Small intestine (tissue), 7 donors: ENCODE data around the gene USH2A. TPM values are rescaled to one million over a fixed set of nuclear protein-coding genes. Genes with fewer than 3 reads are reported as not detected.
A peak's percentile ranks its signal among the peaks of the same experiment; 100 is the strongest.

ENCODE experiments used
- DNase-seq, 2 donors: peaks; one replicate each; pipeline versions ENCODE4 v3.0.0 to v3.0.0-alpha.2; 2013
- FAIRE-seq: peaks from 2 replicates; lab custom pipeline; 2012; peaks lifted over from hg19 to GRCh38; lab: Jason Lieb, UNC
- H3K27ac ChIP-seq, 3 donors: one replicate each; pipeline ENCODE4 v1.5.1; 2013; ENCODE audit warnings: low read length in 2 of 3, mild to moderate bottlenecking in 2 of 3, control low read depth in 1 of 3, inconsistent platforms in 1 of 3, low read depth in 1 of 3, moderate library complexity in 1 of 3
- H3K27me3 ChIP-seq, 3 donors: one replicate each; pipeline ENCODE4 v1.6.1; 2013; ENCODE audit warnings: low read length in 3 of 3, inconsistent platforms in 1 of 3; ENCODE audit not compliant: control insufficient read depth in 3 of 3, insufficient read depth in 3 of 3
- H3K36me3 ChIP-seq, 3 donors: one replicate each; pipeline ENCODE4 v1.6.1; 2013; ENCODE audit warnings: low read length in 3 of 3, inconsistent platforms in 1 of 3, low read depth in 1 of 3, mild to moderate bottlenecking in 1 of 3, moderate library complexity in 1 of 3; ENCODE audit not compliant: control insufficient read depth in 3 of 3, insufficient read depth in 2 of 3
- H3K4me1 ChIP-seq, 3 donors: one replicate each; pipeline ENCODE4 v1.6.1; 2013; ENCODE audit warnings: low read length in 2 of 3, inconsistent platforms in 1 of 3, low read depth in 1 of 3, mild to moderate bottlenecking in 1 of 3, moderate library complexity in 1 of 3; ENCODE audit not compliant: control insufficient read depth in 3 of 3, insufficient read depth in 2 of 3
- H3K4me3 ChIP-seq, 3 donors: one replicate each; pipeline ENCODE4 v1.5.1; 2013; ENCODE audit warnings: low read length in 3 of 3, control low read depth in 1 of 3, inconsistent platforms in 1 of 3, low read depth in 1 of 3, mild to moderate bottlenecking in 1 of 3, moderate library complexity in 1 of 3
- H3K9me3 ChIP-seq, 2 donors: one replicate each; pipeline ENCODE4 v1.6.1; 2013; ENCODE audit warnings: low read depth in 1 of 2, low read length in 1 of 2; ENCODE audit not compliant: control insufficient read depth in 2 of 2, insufficient read depth in 1 of 2
- WGBS, 3 donors: extraction: QIAGEN DNeasy Blood & Tissue Kit; methylation state at CpG; one replicate each; pipeline ENCODE4 v1.1.7; 2013; 5-methylcytosine and 5-hydroxymethylcytosine counted together
- polyA plus RNA-seq, 4 donors: library from polyadenylated mRNA; stranded (reverse) in 3 of 4; unstranded in 1 of 4; fragments of 200-250 nt in 3 of 4; fragments of 120-200 nt in 1 of 4; gene quantifications; one replicate each; pipeline versions ENCODE4 v1.2.1 to v1.2.3, GENCODE V29; 2013
- donor health status: healthy with polysubstance abuse.
- donor health status: control.
- donor health status: control.
- donor health status: Bipolar disorder and iron deficiency.
- donor health status: healthy.

The USH2A gene
- polyA plus RNA-seq, 4 donors: under 0.01 to 0.07 TPM; not detected in 2

- H3K9me3 ChIP-seq: no peaks in the 10 kb centered on the region
- H3K27me3 ChIP-seq: no peaks in the 10 kb centered on the region
- FAIRE-seq: no peak
- no peak overlapping the region for H3K27ac ChIP-seq
- no peaks in the 10 kb centered on the region for H3K4me1 ChIP-seq
- DNase-seq: no peak
- no peak overlapping the region for H3K4me3 ChIP-seq
- 92 to 98% (median 93%) methylated on average over 4 of the region's 4 CpGs for WGBS, 3 donors
- peaks cover 4 to 11% (median 7%) of the 10 kb centered on the region in 3 donors for H3K36me3 ChIP-seq
These were observed 814.6 kb downstream of the USH2A start for GRCh38 chr1:215608646-215609045.

GRCh38 chr1:215607412-215607811, 815.8 kb downstream of the USH2A start:
- no peak overlapping the region for H3K4me3 ChIP-seq
- 73 to 82% (median 77%) methylated on average over 1 of the region's 1 CpG for WGBS, 3 donors
- DNase-seq (no peak), FAIRE-seq (peak; percentile 72)
- H3K27ac ChIP-seq: no peak overlapping the region
- H3K27me3 ChIP-seq: no peaks in the 10 kb centered on the region
- H3K9me3 ChIP-seq: no peaks in the 10 kb centered on the region
- H3K4me1 ChIP-seq: no peaks in the 10 kb centered on the region
- peaks cover 0 to 5% (median 4%) of the 10 kb centered on the region in 3 donors for H3K36me3 ChIP-seq

GRCh38 chr1:215606564-215607168, 816.6 kb downstream of the USH2A start:
- H3K9me3 ChIP-seq: no peaks in the 10 kb centered on the region
- 74 to 82% (median 75%) methylated on average over 2 of the region's 2 CpGs for WGBS, 3 donors
- DNase-seq: no peak
- FAIRE-seq: peak; percentile 51
- H3K4me1 ChIP-seq: no peaks in the 10 kb centered on the region
- peaks cover 0 to 5% (median 2%) of the 10 kb centered on the region in 3 donors for H3K36me3 ChIP-seq
- H3K4me3 ChIP-seq: no peak overlapping the region
- no peak overlapping the region for H3K27ac ChIP-seq
- H3K27me3 ChIP-seq: no peaks in the 10 kb centered on the region

- WGBS, 3 donors: 39 to 62% (median 51%) methylated on average over 3 of the region's 3 CpGs
- Histone ChIP-seq H3K27me3 (no peaks in the 10 kb centered on the region), H3K4me1 (no peaks in the 10 kb centered on the region), H3K4me3 (no peak overlapping the region), H3K9me3 (no peaks in the 10 kb centered on the region), H3K27ac (no peak overlapping the region), H3K36me3 (peaks cover 0 to 5% (median 4%) of the 10 kb centered on the region in 3 donors)
- DNase-seq (no peak), FAIRE-seq (no peak)
These were observed 817.2 kb downstream of the USH2A start for GRCh38 chr1:215606036-215606435.

- H3K36me3 ChIP-seq: peaks cover 0 to 8% (median 5%) of the 10 kb centered on the region in 3 donors
- no peak for DNase-seq
- no peaks in the 10 kb centered on the region for H3K4me1 ChIP-seq
- H3K4me3 ChIP-seq: no peak overlapping the region
- no peak for FAIRE-seq
- no peaks in the 10 kb centered on the region for H3K27me3 ChIP-seq
- H3K9me3 ChIP-seq: no peaks in the 10 kb centered on the region
- H3K27ac ChIP-seq: no peak overlapping the region
These were observed 818.1 kb downstream of the USH2A start for GRCh38 chr1:215605011-215605621.

GRCh38 chr1:215603319-215603718, 819.9 kb downstream of the USH2A start:
- no peak for FAIRE-seq

GRCh38 chr1:215601276-215601675, 822.0 kb downstream of the USH2A start:
- H3K4me1 ChIP-seq: no peaks in the 10 kb centered on the region
- WGBS, 3 donors: 66 to 79% (median 71%) methylated on average over 2 of the region's 2 CpGs
- H3K36me3 ChIP-seq: peaks cover 0 to 8% (median 7%) of the 10 kb centered on the region in 3 donors

More at GRCh38 chr1:215603319-215603718, 819.9 kb downstream of the USH2A start:
- no peak for DNase-seq
- Histone ChIP-seq H3K27me3 (no peaks in the 10 kb centered on the region), H3K4me1 (no peaks in the 10 kb centered on the region), H3K27ac (no peak overlapping the region), H3K9me3 (no peaks in the 10 kb centered on the region), H3K36me3 (peaks cover 0 to 8% (median 5%) of the 10 kb centered on the region in 3 donors), H3K4me3 (no peak overlapping the region)

GRCh38 chr1:215600867-215601266, 822.4 kb downstream of the USH2A start:
- H3K4me1 ChIP-seq: peaks cover 0 to under 1% (median 0%) of the 10 kb centered on the region in 3 donors
- H3K27ac ChIP-seq: no peak overlapping the region
- H3K36me3 ChIP-seq: peaks cover 0 to 8% (median 7%) of the 10 kb centered on the region in 3 donors
- DNase-seq (no peak), FAIRE-seq (no peak)
- 90 to 96% (median 96%) methylated on average over 10 of the region's 10 CpGs for WGBS, 3 donors
- H3K9me3 ChIP-seq: no peaks in the 10 kb centered on the region
- H3K4me3 ChIP-seq: no peak overlapping the region
- no peaks in the 10 kb centered on the region for H3K27me3 ChIP-seq

More at GRCh38 chr1:215601276-215601675, 822.0 kb downstream of the USH2A start:
- no peak overlapping the region for H3K4me3 ChIP-seq
- H3K9me3 ChIP-seq: no peaks in the 10 kb centered on the region
- no peak for DNase-seq
- H3K27ac ChIP-seq: no peak overlapping the region
- FAIRE-seq: no peak
- no peaks in the 10 kb centered on the region for H3K27me3 ChIP-seq
